Spinal cord (tissue), 10 donors: ENCODE results near the gene LRRC43. TPM values are rescaled to one million over a fixed set of nuclear protein-coding genes. Genes with fewer than 3 reads are reported as not detected.

Experiments
- DNase-seq, 6 donors: peaks; one replicate each; pipeline versions ENCODE4 v3.0.0 to v3.0.0-alpha.2; 2013 to 2015; ENCODE audit warnings: low spot score in 6 of 6, low read depth in 4 of 6
- H3K27ac ChIP-seq: one replicate; pipeline ENCODE4 v1.5.1; 2013; ENCODE audit warnings: low read depth, low read length, control low read depth
- H3K27me3 ChIP-seq: one replicate; pipeline ENCODE4 v1.6.1; 2013; ENCODE audit warnings: low read length; ENCODE audit not compliant: control insufficient read depth, insufficient read depth
- H3K36me3 ChIP-seq: one replicate; pipeline ENCODE4 v1.6.1; 2013; ENCODE audit warnings: low read length; ENCODE audit not compliant: control insufficient read depth, insufficient read depth
- H3K4me1 ChIP-seq: one replicate; pipeline ENCODE4 v1.6.1; 2013; ENCODE audit warnings: low read length; ENCODE audit not compliant: control insufficient read depth, insufficient read depth
- H3K4me3 ChIP-seq: one replicate; pipeline ENCODE4 v1.5.1; 2013; ENCODE audit warnings: low read depth, low read length, control low read depth
- H3K9me3 ChIP-seq: one replicate; pipeline ENCODE4 v1.6.1; 2013; ENCODE audit warnings: low read length; ENCODE audit not compliant: control insufficient read depth, insufficient read depth
- WGBS: methylation state at CpG from one replicate; pipeline ENCODE4 v1.1.5; 2013; ENCODE audit warnings: missing lambda C conversion rate; ENCODE audit not compliant: insufficient coverage; 5-methylcytosine and 5-hydroxymethylcytosine counted together
- polyA plus RNA-seq, 2 donors: library from polyadenylated mRNA; unstranded; fragments of 120-200 nt; gene quantifications; one replicate each; pipeline ENCODE4 v1.2.1, GENCODE V29; 2013; ENCODE audit not compliant: insufficient read length in 2 of 2
- total RNA-seq, 2 donors: library from RNA; depleted of rRNA in 1 of 2; stranded (reverse); fragments of 120-200 nt in 1 of 2; fragments of >200 nt in 1 of 2; gene quantifications; one replicate each; pipeline versions ENCODE4 v1.2.3 to v1.2.4, GENCODE V29; 2013 to 2014
- donor health status: healthy.

LRRC43 gene
- total and polyA plus RNA-seq, 4 donors, result 4.6 to 8.9 (median 7.7) TPM

GRCh38 chr12:122140467-122141257 lies 42.3 kb upstream of the LRRC43 start:
- H3K27ac ChIP-seq, result no peak overlapping the region
- peaks cover 9% of the 10 kb centered on the region for H3K4me1 ChIP-seq
- peaks cover 82% of the 10 kb centered on the region for H3K36me3 ChIP-seq
- no peak for DNase-seq
- no peaks in the 10 kb centered on the region for H3K9me3 ChIP-seq
- H3K27me3 ChIP-seq, result no peaks in the 10 kb centered on the region
- H3K4me3 ChIP-seq, result no peak overlapping the region
- WGBS, result 94% methylated on average over 18 of the region's 19 CpGs

- Histone ChIP-seq H3K9me3 (no peaks in the 10 kb centered on the region), H3K4me1 (peaks cover 9% of the 10 kb centered on the region), H3K27ac (no peak overlapping the region), H3K4me3 (no peak overlapping the region), H3K36me3 (peaks cover 83% of the 10 kb centered on the region), H3K27me3 (no peaks in the 10 kb centered on the region)
- WGBS, result 94% methylated on average over 19 of the region's 21 CpGs
- no peak for DNase-seq
Measured at GRCh38 chr12:122141911-122142725, 40.8 kb upstream of the LRRC43 start.

- Histone ChIP-seq H3K4me3 (no peak overlapping the region), H3K4me1 (peaks cover 9% of the 10 kb centered on the region), H3K36me3 (peaks cover 78% of the 10 kb centered on the region), H3K9me3 (no peaks in the 10 kb centered on the region), H3K27me3 (no peaks in the 10 kb centered on the region), H3K27ac (no peak overlapping the region)
- 64% methylated on average over 3 of the region's 6 CpGs for WGBS
- no peak for DNase-seq
Measured at GRCh38 chr12:122142857-122143256, 40.1 kb upstream of the LRRC43 start.

- H3K4me3 ChIP-seq, result no peak overlapping the region
- WGBS, result 85% methylated on average over 12 of the region's 12 CpGs
- H3K27me3 ChIP-seq, result no peaks in the 10 kb centered on the region
- DNase-seq, result no peak
- H3K27ac ChIP-seq, result no peak overlapping the region
- H3K4me1 ChIP-seq, result no peaks in the 10 kb centered on the region
- peaks cover 60% of the 10 kb centered on the region for H3K36me3 ChIP-seq
- no peaks in the 10 kb centered on the region for H3K9me3 ChIP-seq
Measured at GRCh38 chr12:122144885-122145284, 38.0 kb upstream of the LRRC43 start.

- H3K27me3 ChIP-seq, result no peaks in the 10 kb centered on the region
- H3K4me3 ChIP-seq, result no peak overlapping the region
- no peak for DNase-seq
- no peaks in the 10 kb centered on the region for H3K4me1 ChIP-seq
- 94% methylated on average over 19 of the region's 23 CpGs for WGBS
- no peak overlapping the region for H3K27ac ChIP-seq
- no peaks in the 10 kb centered on the region for H3K9me3 ChIP-seq
- H3K36me3 ChIP-seq, result peaks cover 56% of the 10 kb centered on the region
Measured at GRCh38 chr12:122145505-122146330, 37.2 kb upstream of the LRRC43 start.

- H3K36me3 ChIP-seq, result peaks cover 36% of the 10 kb centered on the region
- H3K4me3 ChIP-seq, result no peak overlapping the region
- DNase-seq, result no peak
- no peaks in the 10 kb centered on the region for H3K9me3 ChIP-seq
- H3K27me3 ChIP-seq, result no peaks in the 10 kb centered on the region
- no peak overlapping the region for H3K27ac ChIP-seq
- no peaks in the 10 kb centered on the region for H3K4me1 ChIP-seq
- WGBS, result 87% methylated on average over 18 of the region's 21 CpGs
Measured at GRCh38 chr12:122147514-122148290, 35.2 kb upstream of the LRRC43 start.

- no peaks in the 10 kb centered on the region for H3K9me3 ChIP-seq
- no peaks in the 10 kb centered on the region for H3K27me3 ChIP-seq
- 80% methylated on average over 6 of the region's 6 CpGs for WGBS
- no peak overlapping the region for H3K27ac ChIP-seq
- no peaks in the 10 kb centered on the region for H3K4me1 ChIP-seq
- peaks cover 27% of the 10 kb centered on the region for H3K36me3 ChIP-seq
- no peak for DNase-seq
- H3K4me3 ChIP-seq, result no peak overlapping the region
Measured at GRCh38 chr12:122148657-122149056, 34.3 kb upstream of the LRRC43 start.

- no peaks in the 10 kb centered on the region for H3K4me1 ChIP-seq
- peak in 1 of 6 donors; percentile 49 for DNase-seq
- peaks cover 15% of the 10 kb centered on the region for H3K36me3 ChIP-seq
- H3K9me3 ChIP-seq, result no peaks in the 10 kb centered on the region
- WGBS, result no CpG with 5 or more reads among the region's 8 CpGs
- H3K27me3 ChIP-seq, result no peaks in the 10 kb centered on the region
- no peak overlapping the region for H3K27ac ChIP-seq
- H3K4me3 ChIP-seq, result no peak overlapping the region
Measured at GRCh38 chr12:122150127-122150681, 32.7 kb upstream of the LRRC43 start.
